ENCODE measurements around the gene PES1.
"Not testable (repeated sequence)": the region's sequence is repeated elsewhere in the genome, so short reads cannot be mapped to it uniquely, and the experiment has no call there.

Gene PES1

DNA sequence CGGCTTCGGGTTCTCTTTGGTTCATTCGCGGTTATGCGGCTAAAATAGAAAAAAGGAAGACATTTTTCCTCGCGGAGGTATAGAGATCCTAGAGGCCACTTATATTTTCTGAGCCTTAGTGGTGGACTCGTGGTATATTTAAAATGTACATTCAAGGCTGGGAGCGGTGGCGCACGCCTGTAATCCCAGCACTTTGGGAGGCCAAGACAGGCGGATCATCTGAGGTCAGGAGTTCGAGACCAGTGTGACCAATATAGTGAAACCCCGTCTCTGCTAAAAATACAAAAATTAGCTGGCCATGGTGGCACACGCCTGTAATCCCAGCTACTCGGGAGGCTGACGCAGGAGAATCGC is 627 bp upstream of the PES1 start:
- H3K4ac ChIP-seq (ENCODE audit: low read depth, low read length); DNase-seq; H3K27me3 ChIP-seq (ENCODE audit: insufficient read depth, low read length, poor library complexity); H3K56ac ChIP-seq (ENCODE audit: low read length); H3K9ac ChIP-seq (ENCODE audit: low read length); H4K5ac ChIP-seq (ENCODE audit: low read length); H3K4me3 ChIP-seq (ENCODE audit: low read length); H3K4me2 ChIP-seq (ENCODE audit: low read length); H3K23ac ChIP-seq (ENCODE audit: low read length); H3K4me1 ChIP-seq (ENCODE audit: control insufficient read depth, low read depth, low read length); H2AK5ac ChIP-seq (ENCODE audit: low read length); H2BK15ac ChIP-seq (replicated peaks; ENCODE audit: low read depth); H2BK5ac ChIP-seq (ENCODE audit: low read length); H4K8ac ChIP-seq (ENCODE audit: low read depth, low read length); H3K27ac ChIP-seq (ENCODE audit: low read depth, low read length); H3K36me3 ChIP-seq (ENCODE audit: control insufficient read depth, insufficient read depth, low read length); H3K18ac ChIP-seq (ENCODE audit: low read length); H2BK120ac ChIP-seq (ENCODE audit: low read depth, low read length): not testable (repeated sequence)
- Histone ChIP-seq H3K79me1 (ENCODE audit: low read length) (peaks cover 12% of the 10 kb centered on the region), H3K79me2 (ENCODE audit: control insufficient read depth, insufficient read depth, low read length) (peaks cover 21% of the 10 kb centered on the region)
- WGBS (ENCODE audit: extremely low coverage, insufficient coverage, low lambda C conversion rate), result no CpG with 5 or more reads among the region's 18 CpGs

- H3K27me3 ChIP-seq (ENCODE audit: insufficient read depth, low read length, poor library complexity), result no peaks in the 10 kb centered on the region
- no peak overlapping the region for H2BK120ac ChIP-seq (ENCODE audit: low read depth, low read length)
- H3K4me3 ChIP-seq (ENCODE audit: low read length), result peak overlapping the region; percentile 93
- H3K79me1 ChIP-seq (ENCODE audit: low read length), result peaks cover 12% of the 10 kb centered on the region
- H3K79me2 ChIP-seq (ENCODE audit: control insufficient read depth, insufficient read depth, low read length), result peaks cover 21% of the 10 kb centered on the region
- H3K27ac ChIP-seq (ENCODE audit: low read depth, low read length), result no peak overlapping the region
- H3K4ac ChIP-seq (ENCODE audit: low read depth, low read length), result no peak overlapping the region
- no CpG with 5 or more reads among the region's 14 CpGs for WGBS (ENCODE audit: extremely low coverage, insufficient coverage, low lambda C conversion rate)
- H2BK15ac ChIP-seq (replicated peaks; ENCODE audit: low read depth), result no peak overlapping the region
- H2AK5ac ChIP-seq (ENCODE audit: low read length), result no peak overlapping the region
- H3K9ac ChIP-seq (ENCODE audit: low read length), result peak overlapping the region; percentile 85
- H3K56ac ChIP-seq (ENCODE audit: low read length), result peak overlapping the region; percentile 95
- no peak overlapping the region for H2BK5ac ChIP-seq (ENCODE audit: low read length)
- no peak overlapping the region for H3K18ac ChIP-seq (ENCODE audit: low read length)
- peaks cover 3% of the 10 kb centered on the region for H3K4me1 ChIP-seq (ENCODE audit: control insufficient read depth, low read depth, low read length)
- H3K4me2 ChIP-seq (ENCODE audit: low read length), result peak overlapping the region; percentile 89
- H4K5ac ChIP-seq (ENCODE audit: low read length), result no peak overlapping the region
- H3K36me3 ChIP-seq (ENCODE audit: control insufficient read depth, insufficient read depth, low read length), result peaks cover 17% of the 10 kb centered on the region
- H3K23ac ChIP-seq (ENCODE audit: low read length), result no peak overlapping the region
- H4K8ac ChIP-seq (ENCODE audit: low read depth, low read length), result no peak overlapping the region
- no peak for DNase-seq
These were observed 521 bp downstream of the PES1 start for GRCh38 chr22:30591191-30591587.

- Histone ChIP-seq H3K4ac (ENCODE audit: low read depth, low read length) (no peak overlapping the region), H3K56ac (ENCODE audit: low read length) (no peak overlapping the region), H3K27me3 (ENCODE audit: insufficient read depth, low read length, poor library complexity) (no peaks in the 10 kb centered on the region), H2BK120ac (ENCODE audit: low read depth, low read length) (no peak overlapping the region), H3K36me3 (ENCODE audit: control insufficient read depth, insufficient read depth, low read length) (peaks cover 38% of the 10 kb centered on the region), H3K18ac (ENCODE audit: low read length) (no peak overlapping the region), H3K27ac (ENCODE audit: low read depth, low read length) (no peak overlapping the region), H3K4me2 (ENCODE audit: low read length) (no peak overlapping the region), H4K8ac (ENCODE audit: low read depth, low read length) (no peak overlapping the region), H2AK5ac (ENCODE audit: low read length) (no peak overlapping the region), H3K79me2 (ENCODE audit: control insufficient read depth, insufficient read depth, low read length) (peaks cover 19% of the 10 kb centered on the region), H3K79me1 (ENCODE audit: low read length) (peaks cover 11% of the 10 kb centered on the region), H3K9ac (ENCODE audit: low read length) (no peak overlapping the region), H3K23ac (ENCODE audit: low read length) (no peak overlapping the region), H2BK5ac (ENCODE audit: low read length) (no peak overlapping the region), H4K5ac (ENCODE audit: low read length) (no peak overlapping the region), H3K4me3 (ENCODE audit: low read length) (no peak overlapping the region), H2BK15ac (replicated peaks; ENCODE audit: low read depth) (no peak overlapping the region), H3K4me1 (ENCODE audit: control insufficient read depth, low read depth, low read length) (peaks cover 3% of the 10 kb centered on the region)
- DNase-seq, result no peak
- no CpG with 5 or more reads among the region's 8 CpGs for WGBS (ENCODE audit: extremely low coverage, insufficient coverage, low lambda C conversion rate)
These were observed 5.3 kb downstream of the PES1 start for GRCh38 chr22:30586414-30586813.

GRCh38 chr22:30584441-30584840 is 7.3 kb downstream of the PES1 start:
- H3K27me3 ChIP-seq (ENCODE audit: insufficient read depth, low read length, poor library complexity), result no peaks in the 10 kb centered on the region
- H3K4ac ChIP-seq (ENCODE audit: low read depth, low read length), result no peak overlapping the region
- no CpG with 5 or more reads among the region's 15 CpGs for WGBS (ENCODE audit: extremely low coverage, insufficient coverage, low lambda C conversion rate)
- H3K27ac ChIP-seq (ENCODE audit: low read depth, low read length), result no peak overlapping the region
- H3K4me1 ChIP-seq (ENCODE audit: control insufficient read depth, low read depth, low read length), result no peaks in the 10 kb centered on the region
- H3K4me3 ChIP-seq (ENCODE audit: low read length), result no peak overlapping the region
- H2BK120ac ChIP-seq (ENCODE audit: low read depth, low read length), result no peak overlapping the region
- no peak for DNase-seq
- no peak overlapping the region for H3K56ac ChIP-seq (ENCODE audit: low read length)
- no peak overlapping the region for H3K4me2 ChIP-seq (ENCODE audit: low read length)
- peaks cover 47% of the 10 kb centered on the region for H3K36me3 ChIP-seq (ENCODE audit: control insufficient read depth, insufficient read depth, low read length)
- peaks cover 4% of the 10 kb centered on the region for H3K79me1 ChIP-seq (ENCODE audit: low read length)
- H3K9ac ChIP-seq (ENCODE audit: low read length), result no peak overlapping the region
- H2BK5ac ChIP-seq (ENCODE audit: low read length), result no peak overlapping the region
- H3K23ac ChIP-seq (ENCODE audit: low read length), result no peak overlapping the region
- no peak overlapping the region for H2BK15ac ChIP-seq (replicated peaks; ENCODE audit: low read depth)
- H4K8ac ChIP-seq (ENCODE audit: low read depth, low read length), result no peak overlapping the region
- no peak overlapping the region for H2AK5ac ChIP-seq (ENCODE audit: low read length)
- peaks cover 2% of the 10 kb centered on the region for H3K79me2 ChIP-seq (ENCODE audit: control insufficient read depth, insufficient read depth, low read length)
- no peak overlapping the region for H4K5ac ChIP-seq (ENCODE audit: low read length)
- no peak overlapping the region for H3K18ac ChIP-seq (ENCODE audit: low read length)

GRCh38 chr22:30582788-30583545 is 8.7 kb downstream of the PES1 start:
- H3K56ac ChIP-seq (ENCODE audit: low read length), result no peak overlapping the region
- H2BK120ac ChIP-seq (ENCODE audit: low read depth, low read length), result no peak overlapping the region
- H3K27me3 ChIP-seq (ENCODE audit: insufficient read depth, low read length, poor library complexity), result no peaks in the 10 kb centered on the region
- no peak for DNase-seq
- H3K79me1 ChIP-seq (ENCODE audit: low read length), result no peaks in the 10 kb centered on the region
- H3K18ac ChIP-seq (ENCODE audit: low read length), result no peak overlapping the region
- H3K4me2 ChIP-seq (ENCODE audit: low read length), result no peak overlapping the region
- H4K5ac ChIP-seq (ENCODE audit: low read length), result no peak overlapping the region
- no peak overlapping the region for H2AK5ac ChIP-seq (ENCODE audit: low read length)
- no peak overlapping the region for H3K4me3 ChIP-seq (ENCODE audit: low read length)
- no peaks in the 10 kb centered on the region for H3K79me2 ChIP-seq (ENCODE audit: control insufficient read depth, insufficient read depth, low read length)
- H4K8ac ChIP-seq (ENCODE audit: low read depth, low read length), result no peak overlapping the region
- H3K36me3 ChIP-seq (ENCODE audit: control insufficient read depth, insufficient read depth, low read length), result peaks cover 45% of the 10 kb centered on the region
- no peak overlapping the region for H3K23ac ChIP-seq (ENCODE audit: low read length)
- H3K4ac ChIP-seq (ENCODE audit: low read depth, low read length), result no peak overlapping the region
- no peak overlapping the region for H2BK5ac ChIP-seq (ENCODE audit: low read length)
- H3K4me1 ChIP-seq (ENCODE audit: control insufficient read depth, low read depth, low read length), result no peaks in the 10 kb centered on the region
- no CpG with 5 or more reads among the region's 13 CpGs for whole genome bisulfite sequencing (ENCODE audit: extremely low coverage, insufficient coverage, low lambda C conversion rate)
- no peak overlapping the region for H3K9ac ChIP-seq (ENCODE audit: low read length)
- H2BK15ac ChIP-seq (replicated peaks; ENCODE audit: low read depth), result no peak overlapping the region
- H3K27ac ChIP-seq (ENCODE audit: low read depth, low read length), result no peak overlapping the region

GRCh38 chr22:30582051-30582450 is 9.7 kb downstream of the PES1 start:
- WGBS (ENCODE audit: extremely low coverage, insufficient coverage, low lambda C conversion rate), result no CpG with 5 or more reads among the region's 6 CpGs
- H3K4me1 ChIP-seq (ENCODE audit: control insufficient read depth, low read depth, low read length), result no peaks in the 10 kb centered on the region
- H3K18ac ChIP-seq (ENCODE audit: low read length), result no peak overlapping the region
- H3K79me2 ChIP-seq (ENCODE audit: control insufficient read depth, insufficient read depth, low read length), result no peaks in the 10 kb centered on the region
- no peak overlapping the region for H3K9ac ChIP-seq (ENCODE audit: low read length)
- no peak overlapping the region for H2BK15ac ChIP-seq (replicated peaks; ENCODE audit: low read depth)
- no peak overlapping the region for H2AK5ac ChIP-seq (ENCODE audit: low read length)
- H3K27ac ChIP-seq (ENCODE audit: low read depth, low read length), result no peak overlapping the region
- H2BK5ac ChIP-seq (ENCODE audit: low read length), result no peak overlapping the region
- H4K5ac ChIP-seq (ENCODE audit: low read length), result no peak overlapping the region
- H3K4me2 ChIP-seq (ENCODE audit: low read length), result no peak overlapping the region
- no peak for DNase-seq
- H3K36me3 ChIP-seq (ENCODE audit: control insufficient read depth, insufficient read depth, low read length), result peaks cover 37% of the 10 kb centered on the region
- H2BK120ac ChIP-seq (ENCODE audit: low read depth, low read length), result no peak overlapping the region
- no peak overlapping the region for H4K8ac ChIP-seq (ENCODE audit: low read depth, low read length)
- no peaks in the 10 kb centered on the region for H3K79me1 ChIP-seq (ENCODE audit: low read length)
- no peak overlapping the region for H3K4ac ChIP-seq (ENCODE audit: low read depth, low read length)
- H3K56ac ChIP-seq (ENCODE audit: low read length), result no peak overlapping the region
- no peak overlapping the region for H3K23ac ChIP-seq (ENCODE audit: low read length)
- H3K27me3 ChIP-seq (ENCODE audit: insufficient read depth, low read length, poor library complexity), result no peaks in the 10 kb centered on the region
- H3K4me3 ChIP-seq (ENCODE audit: low read length), result no peak overlapping the region

All from mesendoderm (in vitro differentiated cells).